Colon (tissue), 2 donors: ENCODE data around the gene GLYAT.

Experiments used
- FAIRE-seq: peaks from 2 replicates; lab custom pipeline; 2012; peaks lifted over from hg19 to GRCh38; lab: Jason Lieb, UNC
- donor health status: control.
- donor health status: control.

The GLYAT gene

GRCh38 chr11:58676563-58677135 is 55.1 kb downstream of the GLYAT start:
- no peak for FAIRE-seq

GRCh38 chr11:58675334-58676155 is 56.2 kb downstream of the GLYAT start:
- no peak for FAIRE-seq

GRCh38 chr11:58674609-58675008 is 57.1 kb downstream of the GLYAT start:
- FAIRE-seq = no peak

GRCh38 chr11:58671983-58672633 is 59.6 kb downstream of the GLYAT start:
- FAIRE-seq = no peak

- no peak for FAIRE-seq
Observed at GRCh38 chr11:58659910-58660570, 71.7 kb downstream of the GLYAT start.

- FAIRE-seq = no peak
Observed at GRCh38 chr11:58659404-58659803, 72.3 kb downstream of the GLYAT start.
